Natural killer cell treated with Interleukin-12 subunit alpha and Interleukin-12 subunit beta and Interleukin-15 and Interleukin-18, amount 100 ng/mL, for 72 hours (primary cell): ENCODE data around the gene PLA2G4D. TPM values are rescaled to one million over a fixed set of nuclear protein-coding genes. Genes with fewer than 3 reads are reported as not detected.
A peak's percentile ranks its signal among the peaks of the same experiment; 100 is the strongest.

Experiments
- ATAC-seq, 2 donors: fragments of 150-1000 bp; cut with Tn5 transposase in 1 of 2; sonication (Bioruptor Pico), chemical (Tn5 transposase) in 1 of 2; 2 replicates each; pipeline ENCODE4 v1.10.0; 2021
- DNase-seq: peaks from one replicate; pipeline ENCODE4 v3.0.0; 2022; ENCODE audit warnings: low spot score
- H3K27ac Mint-ChIP-seq, 2 donors: 1 replicate in 1 of 2; 2 replicates in 1 of 2; pipeline ENCODE4 v1.8.0; 2022; ENCODE audit warnings: mixed read lengths in 2 of 2, mild to moderate bottlenecking in 1 of 2, moderate library complexity in 1 of 2
- H3K27me3 Mint-ChIP-seq, 2 donors: 1 replicate in 1 of 2; 2 replicates in 1 of 2; pipeline ENCODE4 v1.8.0; 2022; ENCODE audit warnings: mixed read lengths in 2 of 2
- H3K36me3 Mint-ChIP-seq: one replicate; pipeline ENCODE4 v1.8.0; 2022; ENCODE audit warnings: mixed read lengths
- H3K4me1 Mint-ChIP-seq, 2 donors: 1 replicate in 1 of 2; 2 replicates in 1 of 2; pipeline ENCODE4 v1.8.0; 2022; ENCODE audit warnings: low read depth in 2 of 2, mixed read lengths in 2 of 2, mild to moderate bottlenecking in 1 of 2
- H3K4me3 Mint-ChIP-seq: one replicate; pipeline ENCODE4 v1.8.0; 2022; ENCODE audit warnings: mixed read lengths
- H3K9me3 Mint-ChIP-seq: 2 replicates; pipeline ENCODE4 v1.8.0; 2022; ENCODE audit warnings: mixed read lengths
- total RNA-seq, 2 donors: library from RNA; stranded (reverse); gene quantifications; one replicate each; pipeline ENCODE4 v1.2.3, GENCODE V29; 2022

PLA2G4D gene
- total RNA-seq, 2 donors from 2014 or later = not detected

DNA sequence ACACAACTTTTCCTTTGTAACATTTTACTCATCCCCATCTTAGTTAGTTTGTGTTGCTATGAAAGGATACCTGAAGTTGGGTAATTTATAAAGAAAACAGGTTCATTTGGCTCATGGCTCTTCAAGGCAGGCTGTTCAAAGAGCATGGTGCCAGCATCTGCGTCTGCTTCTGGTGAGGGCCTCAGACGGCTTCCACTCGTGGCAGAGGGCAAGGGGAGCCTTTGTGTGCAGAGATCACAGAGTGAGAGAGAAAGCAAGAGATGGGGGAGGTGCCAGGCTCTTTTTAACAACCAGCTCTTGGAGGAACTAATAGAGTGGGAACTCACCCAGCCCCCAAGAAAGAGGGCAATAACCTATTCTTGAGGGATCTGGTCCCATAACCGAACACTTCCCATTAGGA, 39.0 kb upstream of the PLA2G4D start:
- no peak overlapping the region for H3K4me3 Mint-ChIP-seq
- no peak overlapping the region for H3K27ac Mint-ChIP-seq
- no peaks in the 10 kb centered on the region for H3K9me3 Mint-ChIP-seq
- no peak for DNase-seq
- peaks cover 0 to 6% of the 10 kb centered on the region in 2 donors for H3K4me1 Mint-ChIP-seq
- peaks cover 13 to 15% of the 10 kb centered on the region in 2 donors for H3K27me3 Mint-ChIP-seq
- no peak for ATAC-seq
- H3K36me3 Mint-ChIP-seq = no peaks in the 10 kb centered on the region

DNA sequence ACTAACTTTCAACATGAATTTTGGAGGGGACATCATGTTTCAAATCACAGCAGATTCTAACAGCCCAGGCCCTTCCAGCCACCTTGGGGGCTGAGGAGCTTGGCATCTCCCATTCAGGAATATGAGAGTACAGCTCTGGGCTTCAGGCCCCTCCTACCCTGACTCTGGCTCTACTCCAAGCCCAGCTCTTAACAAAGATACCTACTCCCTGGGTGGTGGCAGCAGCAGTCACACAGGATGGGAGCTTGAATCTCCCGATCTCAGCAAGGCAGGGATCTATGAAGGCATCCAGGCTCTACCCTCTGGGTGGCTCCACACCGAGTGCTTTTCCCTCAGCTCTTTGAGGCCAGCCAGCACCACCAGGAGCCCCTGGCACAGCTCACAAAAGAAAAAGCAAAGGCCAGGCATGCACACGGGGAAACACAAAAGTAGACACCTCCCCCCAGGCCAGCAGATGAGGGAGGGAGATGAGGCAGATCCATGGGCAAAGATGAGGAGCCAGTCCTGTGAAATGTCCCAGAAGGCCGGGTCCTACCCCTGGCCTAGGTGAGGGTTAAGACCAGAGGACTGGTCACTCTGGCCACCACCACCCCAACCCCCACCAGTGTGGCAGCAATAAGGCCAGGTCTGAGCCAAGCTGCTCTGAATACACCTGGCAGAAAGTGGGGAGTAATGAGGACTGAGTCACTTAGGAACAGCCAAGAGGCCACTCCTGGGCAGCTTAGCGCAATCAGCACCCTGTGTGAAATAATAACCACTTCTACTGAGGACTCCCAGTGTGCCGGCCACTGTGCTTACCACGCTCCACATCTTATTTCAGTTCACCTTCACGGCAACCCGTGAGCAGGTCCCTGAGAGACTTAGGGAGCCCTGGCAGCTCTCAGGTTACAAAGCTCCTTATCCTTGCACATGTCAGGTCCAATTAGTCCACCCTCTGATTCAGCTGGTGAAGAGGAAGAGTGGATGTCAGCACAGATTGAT, 37.8 kb upstream of the PLA2G4D start:
- DNase-seq (no peak), ATAC-seq (peak in 1 of 2 donors; percentile 48)
- H3K4me3 Mint-ChIP-seq = no peak overlapping the region
- H3K27ac Mint-ChIP-seq = no peak overlapping the region
- no peaks in the 10 kb centered on the region for H3K9me3 Mint-ChIP-seq
- no peaks in the 10 kb centered on the region for H3K36me3 Mint-ChIP-seq
- H3K27me3 Mint-ChIP-seq = peaks cover 12 to 21% of the 10 kb centered on the region in 2 donors
- H3K4me1 Mint-ChIP-seq = peaks cover 0 to 6% of the 10 kb centered on the region in 2 donors

DNA sequence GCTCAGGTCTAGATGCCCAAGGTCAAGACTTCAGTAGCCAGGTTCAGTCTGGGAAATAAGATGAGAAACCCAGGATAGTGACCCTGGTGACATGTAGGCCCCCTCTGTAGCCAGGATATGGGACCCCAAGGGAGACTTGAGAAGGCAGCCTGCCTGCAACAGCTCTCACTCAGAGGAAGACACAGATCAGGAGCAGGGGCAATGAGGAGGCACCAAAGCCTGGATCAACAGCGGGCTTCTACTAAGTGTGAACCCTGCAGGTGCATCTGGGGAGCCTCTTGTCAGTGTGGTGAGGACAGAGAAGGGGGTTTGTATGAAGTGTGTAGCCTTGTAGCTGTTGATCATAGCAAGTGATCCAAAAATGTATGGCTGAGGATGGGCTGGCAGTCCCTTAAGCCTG, 36.6 kb upstream of the PLA2G4D start:
- DNase-seq = no peak
- H3K4me1 Mint-ChIP-seq = peaks cover 0 to 6% of the 10 kb centered on the region in 2 donors
- H3K36me3 Mint-ChIP-seq = no peaks in the 10 kb centered on the region
- ATAC-seq = peak in 1 of 2 donors; percentile 8
- H3K27me3 Mint-ChIP-seq = peaks cover 12 to 21% of the 10 kb centered on the region in 2 donors
- no peak overlapping the region for H3K27ac Mint-ChIP-seq
- no peaks in the 10 kb centered on the region for H3K9me3 Mint-ChIP-seq
- H3K4me3 Mint-ChIP-seq = no peak overlapping the region

DNA sequence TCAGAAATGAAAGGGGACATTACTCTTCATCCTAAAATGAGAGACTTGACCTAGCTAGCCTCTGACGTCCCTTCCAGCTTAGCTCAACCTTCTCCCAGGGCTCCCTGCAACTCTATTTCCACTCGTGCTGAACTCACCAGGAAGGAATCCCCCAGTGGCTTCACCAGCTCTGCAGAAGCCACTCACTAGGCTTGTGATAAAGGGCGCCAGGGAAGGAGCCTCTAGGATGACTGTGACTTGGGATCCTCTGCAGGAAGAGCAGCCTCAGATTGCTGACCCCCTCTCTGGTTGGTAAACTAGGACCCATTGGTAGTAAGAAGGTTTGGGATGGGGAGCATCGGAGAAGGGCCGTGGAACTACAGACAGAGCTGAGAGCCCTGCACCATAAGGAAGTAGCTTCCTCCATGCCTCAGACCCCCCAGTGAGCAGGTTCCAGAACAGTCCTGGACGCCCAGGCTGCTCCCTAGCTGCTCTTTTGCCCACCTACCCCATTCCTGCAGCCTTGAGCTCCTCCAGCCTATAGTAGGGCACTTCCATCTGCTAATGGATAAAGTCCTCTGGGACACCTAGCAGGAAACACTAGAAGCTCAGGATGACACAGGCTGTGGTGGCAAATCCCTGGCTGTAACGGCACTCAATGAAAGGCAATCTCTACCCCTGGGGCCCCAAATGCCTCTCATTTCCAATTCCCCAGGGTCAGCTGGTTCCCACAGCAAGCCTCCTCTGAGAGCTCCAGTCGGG, 36.1 kb upstream of the PLA2G4D start:
- Mint-ChIP-seq H3K27ac (no peak overlapping the region), H3K4me3 (no peak overlapping the region), H3K36me3 (no peaks in the 10 kb centered on the region), H3K27me3 (peaks cover 13 to 24% of the 10 kb centered on the region in 2 donors), H3K9me3 (no peaks in the 10 kb centered on the region), H3K4me1 (peaks cover 0 to 6% of the 10 kb centered on the region in 2 donors)
- DNase-seq = no peak
- peak in 1 of 2 donors; percentile 43 for ATAC-seq

DNA sequence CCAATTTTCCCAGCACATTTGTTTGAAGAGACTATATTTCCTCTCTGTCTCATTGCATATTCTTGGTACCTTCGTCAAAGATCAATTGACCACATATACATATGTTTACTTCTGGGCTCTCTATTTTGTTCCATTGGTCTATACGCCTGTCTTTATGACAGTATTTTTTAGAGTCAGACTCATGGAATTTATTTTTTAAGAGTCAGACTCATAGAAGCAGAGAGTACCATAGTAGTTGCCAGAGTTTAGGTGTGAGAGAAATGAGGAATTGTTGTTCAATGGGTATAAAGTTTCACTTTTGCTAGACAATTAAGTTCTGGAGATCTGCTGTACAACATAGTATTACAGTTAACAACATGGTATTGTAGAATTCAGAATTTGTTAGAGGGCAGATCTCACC, 35.0 kb upstream of the PLA2G4D start:
- no peaks in the 10 kb centered on the region for H3K9me3 Mint-ChIP-seq
- no peak for DNase-seq
- no peak for ATAC-seq
- peaks cover 19 to 33% of the 10 kb centered on the region in 2 donors for H3K27me3 Mint-ChIP-seq
- peaks cover 0 to 6% of the 10 kb centered on the region in 2 donors for H3K4me1 Mint-ChIP-seq
- H3K27ac Mint-ChIP-seq = no peak overlapping the region
- no peaks in the 10 kb centered on the region for H3K36me3 Mint-ChIP-seq
- no peak overlapping the region for H3K4me3 Mint-ChIP-seq

DNA sequence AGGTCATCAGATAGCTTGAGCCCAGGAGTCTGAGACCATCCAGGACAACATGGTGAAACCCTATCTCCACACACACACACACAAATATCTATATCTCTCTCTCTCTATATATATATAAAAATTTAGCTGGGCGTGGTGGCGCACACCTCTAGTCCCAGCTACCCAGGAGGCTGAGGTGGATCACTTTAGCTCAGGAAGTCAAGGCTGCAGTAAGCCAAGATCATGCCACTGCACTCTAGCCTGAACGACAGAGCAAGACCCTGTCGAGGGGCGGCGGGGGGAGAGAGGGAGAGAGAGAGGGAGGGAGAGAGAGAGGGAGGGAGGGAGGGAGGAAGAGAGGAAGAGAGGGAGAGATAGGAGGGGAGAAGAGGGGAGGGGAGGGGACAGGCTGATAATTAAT, 34.1 kb upstream of the PLA2G4D start:
- no peaks in the 10 kb centered on the region for H3K9me3 Mint-ChIP-seq
- ATAC-seq = no peak
- H3K36me3 Mint-ChIP-seq = no peaks in the 10 kb centered on the region
- DNase-seq = no peak
- H3K4me1 Mint-ChIP-seq = peaks cover 0 to 6% of the 10 kb centered on the region in 2 donors
- H3K4me3 Mint-ChIP-seq = no peak overlapping the region
- H3K27ac Mint-ChIP-seq = no peak overlapping the region
- H3K27me3 Mint-ChIP-seq = peaks cover 19 to 34% of the 10 kb centered on the region in 2 donors

DNA sequence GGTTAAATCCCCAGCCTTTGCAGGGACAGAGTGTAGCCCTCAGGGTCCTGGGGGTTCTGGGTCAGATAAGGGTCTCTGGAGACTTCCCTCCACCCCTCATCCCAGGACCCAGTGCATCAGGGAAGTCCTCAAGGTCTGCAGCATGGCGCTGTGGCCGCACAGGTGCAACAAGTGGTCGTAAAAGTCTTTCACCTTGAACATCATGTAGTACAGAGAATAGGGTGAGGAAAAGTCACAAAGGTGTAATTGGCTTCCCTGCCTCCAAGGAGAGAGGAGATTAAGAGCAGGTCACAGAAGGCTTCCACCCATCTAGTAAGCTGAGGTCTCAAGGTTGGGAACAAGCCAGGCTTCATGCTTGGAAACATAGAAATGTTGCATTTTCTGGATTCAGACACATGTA, 29.2 kb upstream of the PLA2G4D start:
- ATAC-seq (no peak), DNase-seq (no peak)
- Mint-ChIP-seq H3K4me3 (no peak overlapping the region), H3K9me3 (no peaks in the 10 kb centered on the region), H3K36me3 (no peaks in the 10 kb centered on the region), H3K4me1 (peaks cover 2 to 6% of the 10 kb centered on the region in 2 donors), H3K27me3 (peaks cover 15 to 21% of the 10 kb centered on the region in 2 donors), H3K27ac (no peak overlapping the region)

DNA sequence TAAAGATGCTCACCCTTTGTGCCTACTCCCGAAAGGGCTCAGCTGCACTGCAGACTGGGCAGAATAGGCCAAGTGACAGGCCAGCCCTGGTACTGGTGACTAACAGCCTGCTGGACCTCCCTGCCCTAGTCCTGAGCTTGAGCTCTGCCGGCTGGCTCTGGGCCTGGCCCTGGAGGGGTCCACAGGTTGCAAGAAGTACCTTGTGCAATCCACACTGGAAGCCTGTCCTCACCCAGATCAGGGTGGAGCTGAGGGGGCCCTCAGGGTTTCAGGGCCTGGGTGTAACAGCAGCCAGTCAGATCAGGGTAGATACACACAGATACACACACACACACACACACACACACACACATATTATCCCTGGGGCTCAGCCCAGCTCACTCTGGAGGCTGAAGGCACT, 27.3 kb upstream of the PLA2G4D start:
- ATAC-seq = peak; percentile 13 to 54
- Mint-ChIP-seq H3K27me3 (peaks cover 14 to 16% of the 10 kb centered on the region in 2 donors), H3K4me1 (peaks cover 2 to 6% of the 10 kb centered on the region in 2 donors), H3K36me3 (no peaks in the 10 kb centered on the region), H3K27ac (no peak overlapping the region), H3K9me3 (no peaks in the 10 kb centered on the region), H3K4me3 (no peak overlapping the region)
- no peak for DNase-seq

DNA sequence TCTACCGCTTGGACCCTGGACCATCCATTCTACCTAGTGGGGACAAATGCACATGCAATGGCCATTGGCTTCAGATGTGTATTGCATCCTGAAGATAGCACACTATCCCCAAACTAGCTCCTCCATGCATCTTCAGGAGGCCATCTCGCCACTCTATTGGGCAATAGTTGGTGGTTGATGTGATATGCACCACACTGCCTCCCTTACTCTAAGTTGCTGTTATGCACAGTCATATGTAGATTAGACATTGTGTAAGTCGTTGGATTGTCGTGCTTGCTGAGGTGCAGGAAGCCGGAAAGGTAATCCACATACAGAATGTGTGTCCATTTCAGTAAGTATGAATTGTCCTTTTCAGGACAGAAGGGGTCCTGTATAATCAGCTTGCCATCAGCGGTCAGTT, 26.7 kb upstream of the PLA2G4D start:
- H3K27ac Mint-ChIP-seq = no peak overlapping the region
- no peaks in the 10 kb centered on the region for H3K9me3 Mint-ChIP-seq
- no peak overlapping the region for H3K4me3 Mint-ChIP-seq
- H3K27me3 Mint-ChIP-seq = peaks cover 14 to 20% of the 10 kb centered on the region in 2 donors
- DNase-seq (no peak), ATAC-seq (peak; percentile 78 to 79)
- H3K36me3 Mint-ChIP-seq = no peaks in the 10 kb centered on the region
- H3K4me1 Mint-ChIP-seq = peaks cover 2 to 6% of the 10 kb centered on the region in 2 donors

DNA sequence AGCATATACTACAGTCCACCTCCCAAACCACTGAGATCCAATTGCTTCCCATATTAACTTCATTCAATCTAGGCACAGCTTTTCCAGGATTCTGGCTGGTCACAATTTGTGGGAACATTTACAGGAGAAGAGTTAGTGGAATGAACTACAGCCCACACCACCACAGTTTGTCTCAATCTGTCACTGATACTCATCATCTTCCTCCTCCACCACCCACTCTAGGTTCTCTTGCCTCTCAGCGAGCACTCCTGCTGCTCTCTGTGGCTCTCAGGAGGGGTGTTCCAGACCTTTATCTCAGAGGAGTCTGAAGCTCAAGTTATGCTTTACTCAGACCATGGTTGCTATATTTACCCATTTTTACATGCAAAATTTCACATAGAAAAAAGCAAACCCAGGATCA, 25.9 kb upstream of the PLA2G4D start:
- H3K27ac Mint-ChIP-seq = no peak overlapping the region
- no peaks in the 10 kb centered on the region for H3K36me3 Mint-ChIP-seq
- ATAC-seq (no peak), DNase-seq (no peak)
- H3K27me3 Mint-ChIP-seq = peaks cover 9 to 19% of the 10 kb centered on the region in 2 donors
- H3K9me3 Mint-ChIP-seq = no peaks in the 10 kb centered on the region
- H3K4me1 Mint-ChIP-seq = peaks cover 2 to 6% of the 10 kb centered on the region in 2 donors
- H3K4me3 Mint-ChIP-seq = no peak overlapping the region

DNA sequence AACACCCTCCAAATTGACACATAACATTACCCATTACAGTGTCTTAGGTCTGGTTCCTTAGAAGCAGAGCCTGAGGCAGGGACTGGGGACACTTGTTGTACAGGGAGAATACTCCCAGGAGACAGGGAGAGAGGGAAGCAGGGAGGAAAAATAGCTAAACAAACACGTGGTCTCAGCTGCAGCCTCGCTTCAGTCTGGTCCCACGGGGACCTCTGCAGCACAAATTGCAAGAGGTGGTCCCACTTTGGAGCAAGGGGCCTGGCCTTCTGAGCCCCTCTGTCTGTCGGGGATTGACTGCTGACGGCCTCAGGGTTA, 25.0 kb upstream of the PLA2G4D start:
- no peak for DNase-seq
- no peak for ATAC-seq
- Mint-ChIP-seq H3K4me1 (peaks cover 2 to 6% of the 10 kb centered on the region in 2 donors), H3K27me3 (peaks cover 2 to 16% of the 10 kb centered on the region in 2 donors), H3K27ac (no peak overlapping the region), H3K9me3 (no peaks in the 10 kb centered on the region), H3K36me3 (no peaks in the 10 kb centered on the region), H3K4me3 (no peak overlapping the region)

DNA sequence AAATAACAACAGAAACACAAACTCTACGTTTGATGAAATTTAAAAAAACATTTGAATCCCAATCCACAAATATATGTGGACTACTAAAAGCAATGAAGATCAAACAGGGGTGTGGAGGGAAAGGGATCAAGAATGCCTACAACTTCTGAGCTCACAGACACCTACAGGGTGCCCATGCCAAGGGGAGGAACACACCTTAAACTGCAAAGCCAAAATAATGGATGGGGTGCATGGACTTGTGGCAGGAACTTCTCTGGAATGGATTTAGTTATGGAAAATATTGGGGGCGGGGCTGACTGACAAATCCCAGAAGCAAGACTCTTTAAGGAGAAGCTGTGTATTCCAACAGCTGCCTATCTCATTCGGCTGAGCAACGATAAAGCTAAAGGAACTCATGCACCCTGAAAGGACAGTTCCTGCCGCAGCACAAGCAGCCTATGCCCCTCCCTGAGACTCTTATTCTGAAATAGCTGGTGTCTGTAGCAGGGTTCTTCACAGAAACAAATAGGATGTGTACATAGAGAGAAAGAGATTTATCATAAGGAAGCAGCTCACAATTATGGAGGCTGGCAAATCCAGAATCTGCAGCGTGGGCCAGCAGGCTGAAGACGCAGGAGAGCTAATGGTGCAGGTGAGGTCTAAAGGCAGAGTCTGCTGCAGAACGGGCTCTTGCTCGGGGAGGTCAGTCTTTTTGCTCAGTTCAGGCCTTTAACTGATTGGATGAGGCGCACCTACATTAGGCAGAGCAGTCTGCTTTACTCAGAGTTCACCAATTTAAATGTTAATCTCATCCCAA, 24.5 kb upstream of the PLA2G4D start:
- H3K36me3 Mint-ChIP-seq = no peaks in the 10 kb centered on the region
- ATAC-seq = no peak

DNA sequence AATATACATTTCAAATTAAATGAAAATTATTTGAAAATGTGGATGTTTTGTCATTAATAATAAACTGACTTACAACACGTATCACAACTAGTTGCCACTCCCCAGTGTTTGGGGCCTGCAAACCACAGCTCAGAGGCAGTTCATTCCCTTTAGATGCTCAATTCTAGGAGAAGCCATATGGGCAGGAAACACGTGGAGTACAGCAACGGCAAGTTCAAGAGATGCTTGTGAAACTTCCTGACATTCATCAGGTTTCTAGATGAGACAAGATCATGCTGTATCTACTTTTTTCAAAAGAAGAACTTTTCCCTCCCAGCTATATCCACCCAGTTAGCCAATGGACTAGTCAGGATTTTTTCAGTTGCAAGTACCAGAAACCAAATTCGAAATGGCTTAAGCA, 17.6 kb upstream of the PLA2G4D start:
- Mint-ChIP-seq H3K27me3 (peaks cover 35 to 50% of the 10 kb centered on the region in 2 donors), H3K9me3 (no peaks in the 10 kb centered on the region), H3K36me3 (no peaks in the 10 kb centered on the region), H3K27ac (no peak overlapping the region), H3K4me3 (no peak overlapping the region), H3K4me1 (no peaks in the 10 kb centered on the region)
- ATAC-seq (no peak), DNase-seq (no peak)

More for the DNA sequence above, 24.5 kb upstream of the PLA2G4D start:
- Mint-ChIP-seq H3K4me3 (no peak overlapping the region), H3K27ac (no peak overlapping the region), H3K27me3 (peaks cover under 1 to 18% of the 10 kb centered on the region in 2 donors), H3K9me3 (no peaks in the 10 kb centered on the region), H3K4me1 (peaks cover 2 to 6% of the 10 kb centered on the region in 2 donors)
- DNase-seq = no peak
